ENCODE measurements around the gene ZNF497.

DNA sequence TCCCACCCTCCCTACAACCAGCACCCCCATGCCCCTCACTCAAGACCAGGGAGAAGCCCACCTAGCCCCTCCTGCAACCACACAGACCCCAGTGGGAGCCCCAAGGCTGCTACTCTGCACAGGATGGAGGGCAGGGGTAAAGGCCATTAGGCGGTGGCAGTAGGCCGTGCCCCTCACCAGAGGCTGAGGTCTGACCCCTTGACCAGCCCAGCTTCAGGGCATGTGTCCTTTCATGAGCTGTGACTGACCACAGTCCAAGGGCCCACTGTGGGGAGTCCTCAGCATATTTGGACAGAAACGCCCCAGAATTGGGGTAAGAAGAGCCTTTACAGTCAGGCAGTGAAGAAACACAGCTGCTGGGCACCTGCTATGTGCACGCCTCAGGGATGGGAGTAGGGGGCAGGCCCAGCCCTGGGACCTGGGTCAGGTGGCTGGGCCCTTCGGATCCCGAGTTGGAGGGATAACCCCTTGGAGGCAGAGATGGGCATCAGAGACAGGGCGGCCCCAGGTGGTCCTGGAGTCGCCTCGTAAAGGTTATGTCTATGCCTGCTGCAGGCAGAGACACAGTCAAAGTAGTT, 22.9 kb upstream of the ZNF497 start:
- no peak for TF ChIP-seq CREB1 (CRISPR knock-in tag; IDR thresholded peaks at IDR 0.05)
- TF ChIP-seq CTCF (IDR thresholded peaks at IDR 0.05) = no peak
- TF ChIP-seq ATF3 (CRISPR knock-in tag; conservative IDR thresholded peaks at IDR 0.05) = no peak
- no peak for TF ChIP-seq RORB (CRISPR knock-in tag; IDR thresholded peaks at IDR 0.05)
- no peak for TF ChIP-seq ZNF416 (CRISPR knock-in tag; IDR thresholded peaks at IDR 0.05)
- no peak for TF ChIP-seq NR3C1 (CRISPR knock-in tag; conservative IDR thresholded peaks at IDR 0.05; ENCODE audit: low read depth)
- TF ChIP-seq, protein P1, sequence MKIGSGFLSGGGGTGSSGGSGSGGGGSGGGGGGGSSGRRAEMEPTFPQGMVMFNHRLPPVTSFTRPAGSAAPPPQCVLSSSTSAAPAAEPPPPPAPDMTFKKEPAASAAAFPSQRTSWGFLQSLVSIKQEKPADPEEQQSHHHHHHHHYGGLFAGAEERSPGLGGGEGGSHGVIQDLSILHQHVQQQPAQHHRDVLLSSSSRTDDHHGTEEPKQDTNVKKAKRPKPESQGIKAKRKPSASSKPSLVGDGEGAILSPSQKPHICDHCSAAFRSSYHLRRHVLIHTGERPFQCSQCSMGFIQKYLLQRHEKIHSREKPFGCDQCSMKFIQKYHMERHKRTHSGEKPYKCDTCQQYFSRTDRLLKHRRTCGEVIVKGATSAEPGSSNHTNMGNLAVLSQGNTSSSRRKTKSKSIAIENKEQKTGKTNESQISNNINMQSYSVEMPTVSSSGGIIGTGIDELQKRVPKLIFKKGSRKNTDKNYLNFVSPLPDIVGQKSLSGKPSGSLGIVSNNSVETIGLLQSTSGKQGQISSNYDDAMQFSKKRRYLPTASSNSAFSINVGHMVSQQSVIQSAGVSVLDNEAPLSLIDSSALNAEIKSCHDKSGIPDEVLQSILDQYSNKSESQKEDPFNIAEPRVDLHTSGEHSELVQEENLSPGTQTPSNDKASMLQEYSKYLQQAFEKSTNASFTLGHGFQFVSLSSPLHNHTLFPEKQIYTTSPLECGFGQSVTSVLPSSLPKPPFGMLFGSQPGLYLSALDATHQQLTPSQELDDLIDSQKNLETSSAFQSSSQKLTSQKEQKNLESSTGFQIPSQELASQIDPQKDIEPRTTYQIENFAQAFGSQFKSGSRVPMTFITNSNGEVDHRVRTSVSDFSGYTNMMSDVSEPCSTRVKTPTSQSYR (CRISPR knock-in tag; IDR thresholded peaks at IDR 0.05) = no peak
- no peak for TF ChIP-seq ETV6 (CRISPR knock-in tag; IDR thresholded peaks at IDR 0.05)
- no peak for TF ChIP-seq EMX1 (CRISPR knock-in tag; IDR thresholded peaks at IDR 0.05)
- no peak for TF ChIP-seq MLX (CRISPR knock-in tag; IDR thresholded peaks at IDR 0.05)
- TF ChIP-seq, protein P2, sequence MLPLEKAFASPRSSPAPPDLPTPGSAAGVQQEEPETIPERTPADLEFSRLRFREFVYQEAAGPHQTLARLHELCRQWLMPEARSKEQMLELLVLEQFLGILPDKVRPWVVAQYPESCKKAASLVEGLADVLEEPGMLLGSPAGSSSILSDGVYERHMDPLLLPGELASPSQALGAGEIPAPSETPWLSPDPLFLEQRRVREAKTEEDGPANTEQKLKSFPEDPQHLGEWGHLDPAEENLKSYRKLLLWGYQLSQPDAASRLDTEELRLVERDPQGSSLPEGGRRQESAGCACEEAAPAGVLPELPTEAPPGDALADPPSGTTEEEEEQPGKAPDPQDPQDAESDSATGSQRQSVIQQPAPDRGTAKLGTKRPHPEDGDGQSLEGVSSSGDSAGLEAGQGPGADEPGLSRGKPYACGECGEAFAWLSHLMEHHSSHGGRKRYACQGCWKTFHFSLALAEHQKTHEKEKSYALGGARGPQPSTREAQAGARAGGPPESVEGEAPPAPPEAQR (CRISPR knock-in tag; IDR thresholded peaks at IDR 0.05) = no peak
- no peak for TF ChIP-seq TCF7 (CRISPR knock-in tag; IDR thresholded peaks at IDR 0.05; ENCODE audit: low read depth)
- no peak for TF ChIP-seq ATF1 (CRISPR knock-in tag; IDR thresholded peaks at IDR 0.05)
